Heart left ventricle (tissue), 16 donors: Measurements from ENCODE around the gene ARHGAP15. TPM values are rescaled to one million over a fixed set of nuclear protein-coding genes. Genes with fewer than 3 reads are reported as not detected.
A peak's percentile ranks its signal among the peaks of the same experiment; 100 is the strongest.

Source experiments
- ATAC-seq, 4 donors: fragments of 200-7000 bp; cut with Tn5 transposase; one replicate each; pipeline ENCODE4 v1.9.1; 2020 to 2022; ENCODE audit warnings: moderate library complexity in 4 of 4, mild to moderate bottlenecking in 3 of 4, moderate number of reproducible peaks in 1 of 4
- DNase-seq, 5 donors: peaks; one replicate each; pipeline ENCODE4 v3.0.0-alpha.2; 2020
- H3K27ac ChIP-seq, 12 donors: fragments of 200-600 bp; sonication (generic) in 4 of 12; one replicate each; pipeline versions ENCODE4 v1.5.0 to v1.8.0; 2016 to 2022; ENCODE audit warnings: mild to moderate bottlenecking in 2 of 12
- H3K27me3 ChIP-seq, 9 donors: fragments of 200-600 bp; sonication (generic) in 2 of 9; one replicate each; pipeline versions ENCODE4 v1.5.1 to v1.8.0; 2016 to 2022; ENCODE audit warnings: mild to moderate bottlenecking in 3 of 9
- H3K36me3 ChIP-seq, 9 donors: fragments of 200-600 bp; sonication (generic) in 2 of 9; one replicate each; pipeline versions ENCODE4 v1.5.0 to v1.8.0; 2018 to 2022; ENCODE audit warnings: mild to moderate bottlenecking in 2 of 9
- H3K4me1 ChIP-seq, 12 donors: fragments of 200-600 bp; sonication (generic) in 4 of 12; one replicate each; pipeline versions ENCODE4 v1.5.0 to v1.8.0; 2016 to 2022; ENCODE audit warnings: mild to moderate bottlenecking in 3 of 12
- H3K4me3 ChIP-seq, 12 donors: fragments of 200-600 bp; sonication (generic) in 4 of 12; one replicate each; pipeline versions ENCODE4 v1.5.0 to v1.8.0; 2017 to 2022; ENCODE audit warnings: mild to moderate bottlenecking in 9 of 12, moderate library complexity in 4 of 12
- H3K9me3 ChIP-seq, 12 donors: fragments of 200-600 bp; sonication (generic) in 4 of 12; one replicate each; pipeline versions ENCODE4 v1.5.0 to v1.8.0; 2016 to 2022; ENCODE audit warnings: mild to moderate bottlenecking in 1 of 12
- POLR2A ChIP-seq, 2 donors: fragments of 450-650 bp; IDR thresholded peaks; one replicate each; pipeline ENCODE4 v1.6.1; 2017; ENCODE audit warnings: antibody characterized with exemption in 2 of 2, mild to moderate bottlenecking in 2 of 2, moderate library complexity in 2 of 2
- WGBS, 4 donors: extraction: QIAGEN DNeasy Blood & Tissue Kit in 2 of 4; methylation state at CpG; one replicate each; pipeline versions ENCODE4 v1.1.5 to v1.1.7; 2013 to 2018; 5-methylcytosine and 5-hydroxymethylcytosine counted together
- intact Hi-C, 10 donors: fragments of 100-400 bp; cut with DNase I; formaldehyde crosslinking; loops; one replicate each; pipeline versions ENCODE4 v1.11.1 to v1.14.2; 2022
- polyA plus RNA-seq, 2 donors: library from polyadenylated mRNA; stranded (reverse); fragments of 200-250 nt; gene quantifications; one replicate each; pipeline ENCODE4 v1.2.3, GENCODE V29; 2013
- total RNA-seq, 9 donors: library from RNA; depleted of rRNA in 2 of 9; stranded (reverse); fragments of >200 nt in 2 of 9; fragmentation: NEBNext Ultra II Directional in 3 of 9; extraction: Animal tissue kit (Norgen Biotek cat#: 25700) in 3 of 9; gene quantifications; one replicate each; pipeline versions ENCODE4 v1.1.0 to v1.2.4, GENCODE V29; 2016 to 2023
- TF ChIP-seq, protein P1 (sequence below), 12 donors: fragments of 200-600 bp; sonication (generic) in 4 of 12; IDR thresholded peaks; one replicate each; pipeline versions ENCODE4 v1.5.0 to v1.8.0; 2018 to 2022; ENCODE audit warnings: antibody characterized with exemption in 12 of 12, mild to moderate bottlenecking in 5 of 12
- donor health status: ischemic (EF 13 %, LVEDD 7.1; RV severe dilation, severe dysfunction).
- donor health status: healthy with polysubstance abuse.
- donor health status: DM: no; HTN: yes; CAD: no.
- donor health status: DM: no; HTN: no; CAD: no.
- donor health status: ischemic (EF 25% LVEDD 6.9; RV normal size, moderate dysfunction).
- donor health status: ischemic (EF 25% LVEDD 5.7; RV mildly dilated, moderate dysfunction).
- donor health status: healthy.
- donor health status: DM: yes; HTN: yes; CAD: no.
- donor health status: ischemic (EF 35%, LVEDD 5.7; RV mildly dilated, moderate dysfunction).
- donor health status: nonischemic (EF 11% LVEDD 7.7; RV severe dilation, severe dysfunction).
- donor health status: DM: yes; HTN: yes; CAD: no.
- donor health status: PGD.
- donor health status: ischemic (EF 29% LVEDD 5.4; RV normal size, mild dysfunction).
- donor health status: nonischemic (EF 23%, LVEDD 6.1; RV moderate dilation, normal function).

Gene ARHGAP15
- total and polyA plus RNA-seq, 11 donors: 1.3 to 8.7 (median 3.3) TPM

DNA sequence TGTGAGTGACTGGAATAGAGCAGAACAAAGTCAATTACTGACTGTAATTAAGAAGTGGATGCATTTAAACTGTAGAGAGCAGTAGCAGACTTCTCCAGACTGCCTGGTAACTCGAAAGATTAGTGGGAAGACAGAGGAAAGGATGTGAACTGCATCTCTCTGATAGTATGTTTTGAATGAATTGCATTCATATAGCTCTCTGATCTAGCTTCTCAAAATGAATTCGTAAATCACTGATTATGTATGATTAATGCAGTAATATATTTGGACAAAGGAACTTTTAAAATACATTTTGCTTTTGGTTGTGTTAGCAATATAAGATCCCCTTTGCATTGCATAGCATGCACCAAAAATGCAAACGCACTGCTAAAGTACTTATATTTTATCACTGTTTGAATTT, 304.0 kb downstream of the ARHGAP15 start:
- Histone ChIP-seq H3K4me3 (no peak overlapping the region), H3K27ac (peak overlapping the region in 1 of 12 donors; percentile 10), H3K36me3 (no peaks in the 10 kb centered on the region), H3K9me3 (no peaks in the 10 kb centered on the region), H3K27me3 (no peaks in the 10 kb centered on the region), H3K4me1 (peaks cover 0 to 15% (median 0%) of the 10 kb centered on the region in 12 donors)
- ATAC-seq (peak in 1 of 4 donors; percentile 59), DNase-seq (no peak)
- intact Hi-C loops: loop anchor here in 2 of 10 donors (10.0 kb wide), 2 partner anchors 282 to 1082 kb away; no protein-coding TSS in a partner anchor
- WGBS, 4 donors: 43 to 56% (median 47%) methylated on average over 3 of the region's 3 CpGs
- TF ChIP-seq POLR2A (IDR thresholded peaks at IDR 0.05): no peak
- TF ChIP-seq, protein P1, sequence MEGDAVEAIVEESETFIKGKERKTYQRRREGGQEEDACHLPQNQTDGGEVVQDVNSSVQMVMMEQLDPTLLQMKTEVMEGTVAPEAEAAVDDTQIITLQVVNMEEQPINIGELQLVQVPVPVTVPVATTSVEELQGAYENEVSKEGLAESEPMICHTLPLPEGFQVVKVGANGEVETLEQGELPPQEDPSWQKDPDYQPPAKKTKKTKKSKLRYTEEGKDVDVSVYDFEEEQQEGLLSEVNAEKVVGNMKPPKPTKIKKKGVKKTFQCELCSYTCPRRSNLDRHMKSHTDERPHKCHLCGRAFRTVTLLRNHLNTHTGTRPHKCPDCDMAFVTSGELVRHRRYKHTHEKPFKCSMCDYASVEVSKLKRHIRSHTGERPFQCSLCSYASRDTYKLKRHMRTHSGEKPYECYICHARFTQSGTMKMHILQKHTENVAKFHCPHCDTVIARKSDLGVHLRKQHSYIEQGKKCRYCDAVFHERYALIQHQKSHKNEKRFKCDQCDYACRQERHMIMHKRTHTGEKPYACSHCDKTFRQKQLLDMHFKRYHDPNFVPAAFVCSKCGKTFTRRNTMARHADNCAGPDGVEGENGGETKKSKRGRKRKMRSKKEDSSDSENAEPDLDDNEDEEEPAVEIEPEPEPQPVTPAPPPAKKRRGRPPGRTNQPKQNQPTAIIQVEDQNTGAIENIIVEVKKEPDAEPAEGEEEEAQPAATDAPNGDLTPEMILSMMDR (IDR thresholded peaks at IDR 0.05): peak in 8 of 12 donors; percentile 9 to 47 (median 31)

DNA sequence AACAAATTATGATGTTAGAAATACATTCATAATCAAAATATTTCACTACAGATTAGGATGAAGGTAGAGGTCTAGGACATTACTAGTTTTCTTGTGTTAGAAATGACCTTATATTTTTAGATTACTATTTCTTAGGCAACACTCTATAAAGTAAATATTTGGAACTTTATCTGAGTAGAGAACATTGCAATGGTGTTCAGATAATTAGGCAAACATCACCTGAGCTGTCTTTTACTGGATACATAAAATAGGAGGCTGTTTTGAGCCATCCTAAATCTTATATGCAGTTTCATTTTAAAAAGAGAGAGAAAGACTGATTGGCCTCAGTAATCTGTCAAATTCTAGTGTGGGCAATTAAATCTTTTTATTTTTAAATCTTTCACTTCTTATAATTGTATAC, 304.6 kb downstream of the ARHGAP15 start:
- Histone ChIP-seq H3K9me3 (no peaks in the 10 kb centered on the region), H3K27ac (peak overlapping the region in 9 of 12 donors; percentile 0 to 66 (median 37)), H3K4me3 (no peak overlapping the region), H3K4me1 (peaks cover 0 to 15% (median 0%) of the 10 kb centered on the region in 12 donors), H3K27me3 (no peaks in the 10 kb centered on the region), H3K36me3 (no peaks in the 10 kb centered on the region)
- DNase-seq: no peak
- ATAC-seq: no peak
- intact Hi-C loops: loop anchor here in 2 of 10 donors (10.0 kb wide), 2 partner anchors 281 to 1081 kb away; no protein-coding TSS in a partner anchor
- TF ChIP-seq POLR2A (IDR thresholded peaks at IDR 0.05): no peak
- TF ChIP-seq, protein P1 (IDR thresholded peaks at IDR 0.05): no peak

DNA sequence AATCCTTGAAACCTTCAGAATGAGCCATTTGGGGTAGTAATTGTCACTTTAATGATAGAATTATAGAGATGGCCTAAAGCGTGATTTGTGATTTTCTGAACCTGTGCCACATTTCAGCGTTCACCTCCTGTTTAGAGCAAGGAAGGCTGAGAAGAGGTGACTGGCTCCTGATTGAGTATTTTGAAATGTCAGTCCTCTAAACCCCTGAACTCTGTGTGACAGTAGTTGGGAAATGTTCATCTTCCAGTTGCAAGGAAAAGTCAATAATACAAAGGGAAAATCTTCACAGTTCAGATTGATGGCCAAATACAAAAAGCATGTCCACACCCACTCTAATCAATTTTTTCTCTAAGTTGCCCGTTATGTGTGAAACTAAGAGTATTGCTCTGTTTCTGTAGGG, 305.2 kb downstream of the ARHGAP15 start:
- intact Hi-C loops: loop anchor here in 2 of 10 donors (10.0 kb wide), 2 partner anchors 280 to 1080 kb away; no protein-coding TSS in a partner anchor
- peaks cover 0 to 14% (median 0%) of the 10 kb centered on the region in 12 donors for H3K4me1 ChIP-seq
- H3K4me3 ChIP-seq: peak overlapping the region in 2 of 12 donors; percentile 8 to 44
- no peak for DNase-seq
- H3K27ac ChIP-seq: peak overlapping the region in 11 of 12 donors; percentile 0 to 66 (median 37)
- H3K36me3 ChIP-seq: no peaks in the 10 kb centered on the region
- H3K9me3 ChIP-seq: no peaks in the 10 kb centered on the region
- TF ChIP-seq, protein P1 (IDR thresholded peaks at IDR 0.05): no peak
- no peak for TF ChIP-seq POLR2A (IDR thresholded peaks at IDR 0.05)
- 58 to 70% (median 62%) methylated on average over 3 of the region's 3 CpGs for WGBS, 4 donors
- no peaks in the 10 kb centered on the region for H3K27me3 ChIP-seq
- ATAC-seq: no peak

DNA sequence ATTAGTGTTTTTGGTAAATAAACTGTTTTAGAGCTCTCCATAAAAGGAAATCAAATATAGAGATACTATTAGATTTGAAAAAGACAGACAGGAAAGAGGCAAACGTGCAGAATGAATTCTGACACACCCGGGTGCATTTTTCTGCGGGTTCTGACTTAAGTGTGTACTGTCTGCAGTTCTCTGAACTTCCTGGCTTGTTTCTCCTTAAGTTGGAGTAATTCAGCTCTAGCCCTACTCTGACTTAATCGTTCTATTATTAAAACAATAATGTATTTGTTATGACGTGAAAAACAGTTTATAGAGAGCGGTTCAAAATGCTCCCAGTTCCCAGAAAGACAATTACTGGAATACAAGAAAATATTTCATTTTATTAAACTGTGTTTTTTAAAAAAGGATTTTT, 305.9 kb downstream of the ARHGAP15 start:
- TF ChIP-seq, protein P1 (IDR thresholded peaks at IDR 0.05): no peak
- no peak for TF ChIP-seq POLR2A (IDR thresholded peaks at IDR 0.05)
- 30 to 53% (median 43%) methylated on average over 6 of the region's 6 CpGs for WGBS, 4 donors
- DNase-seq: no peak
- H3K4me3 ChIP-seq: peak overlapping the region in 7 of 12 donors; percentile 6 to 44 (median 23)
- H3K9me3 ChIP-seq: no peaks in the 10 kb centered on the region
- H3K4me1 ChIP-seq: peaks cover 0 to 11% (median 0%) of the 10 kb centered on the region in 12 donors
- intact Hi-C loops: loop anchor here in 2 of 10 donors (10.0 kb wide), 2 partner anchors 280 to 1080 kb away; no protein-coding TSS in a partner anchor
- no peaks in the 10 kb centered on the region for H3K36me3 ChIP-seq
- ATAC-seq: peak in 1 of 4 donors; percentile 34
- peak overlapping the region in 11 of 12 donors; percentile 20 to 66 (median 41) for H3K27ac ChIP-seq
- H3K27me3 ChIP-seq: no peaks in the 10 kb centered on the region
